ENCODE data around the gene LTBP1. TPM values are rescaled to one million over a fixed set of nuclear protein-coding genes. Genes with fewer than 3 reads are reported as not detected.

LTBP1 gene
- total RNA-seq, 2 experiments from 2014 or later: 61.1 to 82.6 TPM

GRCh38 chr2:33275689-33276444 is 329.1 kb downstream of the LTBP1 start:
- intact Hi-C loops (cut with micrococcal nuclease; ENCODE audit: unreplicated experiment): loop anchor here (10.0 kb wide), 1 partner anchor 319 kb away; the partner anchor contains the start of gene FAM98A
- CTCF ChIA-PET (ENCODE audit: unreplicated experiment): no interaction called here
- no peaks in the 10 kb centered on the region for H3K79me2 ChIP-seq (ENCODE audit: insufficient read depth, low read depth, low read length)
- H3K36me3 ChIP-seq (ENCODE audit: insufficient read depth, low read length): peaks cover 87% of the 10 kb centered on the region
- no peaks in the 10 kb centered on the region for H4K20me1 ChIP-seq (ENCODE audit: insufficient read depth, low read length)
- TF ChIP-seq EZH2phosphoT487 (IDR thresholded peaks at IDR 0.05; ENCODE audit: borderline replicate concordance, low read depth, low read length) (no peak), CTCF (conservative IDR thresholded peaks at IDR 0.05; ENCODE audit: low read length) (no peak)
- DNase-seq (ENCODE audit: low spot score): no peak
- POLR2A ChIA-PET: no interaction called here
- H3K27ac ChIP-seq (ENCODE audit: low read depth, low read length, poor library complexity, severe bottlenecking): no peak overlapping the region
- no peak overlapping the region for H3K4me2 ChIP-seq (ENCODE audit: low read length)
- H3K4me1 ChIP-seq (ENCODE audit: insufficient read depth, low read length, poor library complexity, severe bottlenecking): peaks cover 26% of the 10 kb centered on the region
- no peaks in the 10 kb centered on the region for H3K9me2 ChIP-seq (ENCODE audit: insufficient read depth, low read length)
- no peak overlapping the region for H3K4me3 ChIP-seq (ENCODE audit: low read depth, low read length, poor library complexity, severe bottlenecking)
- no peaks in the 10 kb centered on the region for H3K9me3 ChIP-seq (ENCODE audit: low read length)
- no TSS peak for BruUV-seq (replicated peaks)
- no peak overlapping the region for H2AFZ ChIP-seq (ENCODE audit: low read length)

- Histone ChIP-seq H3K36me3 (ENCODE audit: insufficient read depth, low read length) (peaks cover 89% of the 10 kb centered on the region), H3K4me3 (ENCODE audit: low read depth, low read length, poor library complexity, severe bottlenecking) (no peak overlapping the region), H3K4me2 (ENCODE audit: low read length) (no peak overlapping the region), H3K4me1 (ENCODE audit: insufficient read depth, low read length, poor library complexity, severe bottlenecking) (peaks cover 14% of the 10 kb centered on the region), H4K20me1 (ENCODE audit: insufficient read depth, low read length) (no peaks in the 10 kb centered on the region), H3K9me3 (ENCODE audit: low read length) (no peaks in the 10 kb centered on the region), H3K27ac (ENCODE audit: low read depth, low read length, poor library complexity, severe bottlenecking) (no peak overlapping the region), H3K9me2 (ENCODE audit: insufficient read depth, low read length) (no peaks in the 10 kb centered on the region), H2AFZ (ENCODE audit: low read length) (no peak overlapping the region), H3K79me2 (ENCODE audit: insufficient read depth, low read depth, low read length) (no peaks in the 10 kb centered on the region)
- intact Hi-C loops (cut with micrococcal nuclease; ENCODE audit: unreplicated experiment): loop anchor here (10.0 kb wide), 1 partner anchor 318 kb away; the partner anchor contains the start of gene FAM98A
- DNase-seq (ENCODE audit: low spot score): no peak
- TF ChIP-seq CTCF (conservative IDR thresholded peaks at IDR 0.05; ENCODE audit: low read length): no peak
- no TSS peak for BruUV-seq (replicated peaks)
- CTCF ChIA-PET (ENCODE audit: unreplicated experiment): no interaction called here
- POLR2A ChIA-PET: no interaction called here
These were observed 330.3 kb downstream of the LTBP1 start for GRCh38 chr2:33277002-33277426.
